K562 (cell line): Measurements from ENCODE around the gene ZNF440. TPM values are rescaled to one million over a fixed set of nuclear protein-coding genes. Genes with fewer than 3 reads are reported as not detected.

ENCODE experiments used
- LCOR ChIP-seq: sonication (generic); formaldehyde crosslinking; IDR thresholded peaks from 2 replicates; pipeline ENCODE4 v1.8.0; 2022; ENCODE audit warnings: mild to moderate bottlenecking, missing genetic modification reagents
- MEIS2 ChIP-seq: fragments of 450-650 bp; IDR thresholded peaks from 2 replicates; pipeline ENCODE4 v1.6.1; 2014; ENCODE audit warnings: mild to moderate bottlenecking; ENCODE audit not compliant: partially characterized antibody
- TEAD2 ChIP-seq: fragments of 450-650 bp; IDR thresholded peaks from 2 replicates; pipeline ENCODE4 v1.6.1; 2016; ENCODE audit warnings: missing genetic modification characterization, control low read depth, missing compliant biosample characterization
- ZKSCAN8 ChIP-seq: fragments of 200-800 bp; sonication (Bioruptor generic); IDR thresholded peaks from 2 replicates; pipeline ENCODE4 v1.6.1; 2016; ENCODE audit warnings: missing genetic modification characterization, missing compliant biosample characterization
- ZNF583 ChIP-seq: fragments of 250-450 bp; sonication (Bioruptor Pico); IDR thresholded peaks from 2 replicates; pipeline ENCODE4 v1.4.0; 2020
- ZNF696 ChIP-seq: fragments of 250-450 bp; sonication (Bioruptor Pico); conservative IDR thresholded peaks from 2 replicates; pipeline ENCODE4 v1.4.0; 2020; ENCODE audit warnings: mild to moderate bottlenecking, moderate library complexity
- ZZZ3 ChIP-seq: fragments of 450-650 bp; IDR thresholded peaks from 2 replicates; pipeline ENCODE4 v1.6.1; 2016; ENCODE audit warnings: antibody characterized with exemption, mild to moderate bottlenecking, moderate library complexity
- polyA plus RNA-seq, 8 experiments: library from polyadenylated mRNA; depleted of rRNA in 4 of 8; stranded (reverse) in 5 of 8; unstranded in 3 of 8; fragments of >200 nt; fragmentation: Nextera tagmentation in 2 of 8; fragmentation: Illumina TruSeq in 1 of 8; extraction: Ambion mirVana in 2 of 8; extraction: Trizol in 1 of 8; gene quantifications; 2 replicates each; pipeline versions ENCODE4 v1.2.1 to v1.2.3, GENCODE V29; 2011 to 2014; ENCODE audit warnings: inconsistent platforms in 1 of 8, missing spikeins in 1 of 8
- total RNA-seq, 7 experiments: library from RNA; depleted of rRNA in 6 of 7; stranded (reverse); fragments of >200 nt in 6 of 7; fragmentation: Illumina TruSeq in 2 of 7; extraction: Trizol in 2 of 7; gene quantifications; 2 replicates each; pipeline versions ENCODE4 v1.2.1 to v1.2.3, GENCODE V29; 2011 to 2021; ENCODE audit warnings: low replicate concordance in 1 of 7
- TF ChIP-seq, protein P1 (sequence below): sonication (generic); formaldehyde crosslinking; IDR thresholded peaks from 2 replicates; pipeline ENCODE4 v1.8.0; 2022; ENCODE audit warnings: mild to moderate bottlenecking, missing genetic modification reagents, borderline replicate concordance
- TF ChIP-seq, protein P2 (sequence below), 2 experiments: fragments of 450-650 bp; IDR thresholded peaks; 2 replicates each; pipeline ENCODE4 v1.6.1; 2016; ENCODE audit warnings: mild to moderate bottlenecking in 2 of 2, borderline replicate concordance in 1 of 2, low read depth in 1 of 2, moderate library complexity in 1 of 2
- TF ChIP-seq, protein P3 (sequence below), 2 experiments: IDR thresholded peaks in 1 of 2; conservative IDR thresholded peaks in 1 of 2; 2 replicates each; pipeline ENCODE4 v1.6.1; 2016; ENCODE audit warnings: low read depth in 2 of 2, mild to moderate bottlenecking in 1 of 2, missing compliant biosample characterization in 1 of 2, missing genetic modification characterization in 1 of 2, moderate library complexity in 1 of 2

Gene ZNF440
- total and polyA plus RNA-seq, 9 of the 15 experiments (the other 6 are each of a cell fraction or from before 2014, with no cell fraction given) = 5.9 to 32.6 (median 13.4) TPM

DNA sequence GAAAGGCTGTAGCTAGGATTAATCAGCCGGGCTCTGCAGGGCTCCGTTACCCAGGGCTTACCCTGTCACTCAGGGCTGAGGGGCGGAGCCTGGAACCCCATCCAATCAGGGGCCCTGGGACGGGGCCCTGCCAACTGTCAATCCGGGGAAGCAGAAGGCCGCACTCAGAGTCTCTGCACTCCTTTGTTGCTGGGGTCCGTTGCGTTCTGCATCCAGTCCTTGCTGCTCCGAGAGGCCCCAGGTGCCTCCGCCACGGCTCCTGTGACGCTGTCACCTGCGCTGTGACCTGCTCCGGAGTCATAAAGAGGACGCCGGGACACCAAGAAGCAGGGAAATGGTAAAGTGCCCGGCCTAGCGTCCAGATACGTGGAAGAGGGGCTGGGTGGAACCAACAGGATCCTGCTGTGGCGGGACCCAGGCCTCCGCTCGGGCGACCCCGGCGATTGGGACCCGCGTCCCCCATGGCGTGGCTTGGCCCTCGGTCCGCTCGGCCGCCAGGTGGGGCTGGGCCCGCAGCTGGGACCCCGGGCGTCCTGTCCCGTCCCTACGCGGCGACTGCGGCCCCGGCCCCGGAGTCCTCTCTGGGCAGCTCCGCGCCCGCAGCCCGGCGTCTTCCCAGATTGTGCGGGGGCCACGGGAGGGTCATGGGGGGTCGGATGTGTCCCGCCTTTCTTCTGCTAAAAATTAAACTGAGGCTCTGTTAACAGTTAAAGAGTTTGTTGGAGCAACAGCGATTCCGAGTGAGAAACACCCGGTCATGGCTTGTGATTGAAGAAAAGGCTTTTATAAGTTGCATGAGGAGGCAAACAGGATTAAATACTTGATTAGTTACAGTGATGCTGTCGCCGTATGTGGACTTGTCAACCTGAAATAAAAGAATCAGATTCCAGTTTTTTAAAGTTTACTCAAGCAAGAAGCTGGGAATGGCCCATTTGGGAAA lies 15.4 kb upstream of the ZNF440 start, which contains the start of gene ZNF491 (continued):
- no peak for TF ChIP-seq ZNF696
- TF ChIP-seq, protein P1, sequence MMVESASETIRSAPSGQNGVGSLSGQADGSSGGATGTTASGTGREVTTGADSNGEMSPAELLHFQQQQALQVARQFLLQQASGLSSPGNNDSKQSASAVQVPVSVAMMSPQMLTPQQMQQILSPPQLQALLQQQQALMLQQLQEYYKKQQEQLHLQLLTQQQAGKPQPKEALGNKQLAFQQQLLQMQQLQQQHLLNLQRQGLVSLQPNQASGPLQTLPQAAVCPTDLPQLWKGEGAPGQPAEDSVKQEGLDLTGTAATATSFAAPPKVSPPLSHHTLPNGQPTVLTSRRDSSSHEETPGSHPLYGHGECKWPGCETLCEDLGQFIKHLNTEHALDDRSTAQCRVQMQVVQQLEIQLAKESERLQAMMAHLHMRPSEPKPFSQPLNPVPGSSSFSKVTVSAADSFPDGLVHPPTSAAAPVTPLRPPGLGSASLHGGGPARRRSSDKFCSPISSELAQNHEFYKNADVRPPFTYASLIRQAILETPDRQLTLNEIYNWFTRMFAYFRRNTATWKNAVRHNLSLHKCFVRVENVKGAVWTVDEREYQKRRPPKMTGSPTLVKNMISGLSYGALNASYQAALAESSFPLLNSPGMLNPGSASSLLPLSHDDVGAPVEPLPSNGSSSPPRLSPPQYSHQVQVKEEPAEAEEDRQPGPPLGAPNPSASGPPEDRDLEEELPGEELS = no peak
- TF ChIP-seq, protein P2, sequence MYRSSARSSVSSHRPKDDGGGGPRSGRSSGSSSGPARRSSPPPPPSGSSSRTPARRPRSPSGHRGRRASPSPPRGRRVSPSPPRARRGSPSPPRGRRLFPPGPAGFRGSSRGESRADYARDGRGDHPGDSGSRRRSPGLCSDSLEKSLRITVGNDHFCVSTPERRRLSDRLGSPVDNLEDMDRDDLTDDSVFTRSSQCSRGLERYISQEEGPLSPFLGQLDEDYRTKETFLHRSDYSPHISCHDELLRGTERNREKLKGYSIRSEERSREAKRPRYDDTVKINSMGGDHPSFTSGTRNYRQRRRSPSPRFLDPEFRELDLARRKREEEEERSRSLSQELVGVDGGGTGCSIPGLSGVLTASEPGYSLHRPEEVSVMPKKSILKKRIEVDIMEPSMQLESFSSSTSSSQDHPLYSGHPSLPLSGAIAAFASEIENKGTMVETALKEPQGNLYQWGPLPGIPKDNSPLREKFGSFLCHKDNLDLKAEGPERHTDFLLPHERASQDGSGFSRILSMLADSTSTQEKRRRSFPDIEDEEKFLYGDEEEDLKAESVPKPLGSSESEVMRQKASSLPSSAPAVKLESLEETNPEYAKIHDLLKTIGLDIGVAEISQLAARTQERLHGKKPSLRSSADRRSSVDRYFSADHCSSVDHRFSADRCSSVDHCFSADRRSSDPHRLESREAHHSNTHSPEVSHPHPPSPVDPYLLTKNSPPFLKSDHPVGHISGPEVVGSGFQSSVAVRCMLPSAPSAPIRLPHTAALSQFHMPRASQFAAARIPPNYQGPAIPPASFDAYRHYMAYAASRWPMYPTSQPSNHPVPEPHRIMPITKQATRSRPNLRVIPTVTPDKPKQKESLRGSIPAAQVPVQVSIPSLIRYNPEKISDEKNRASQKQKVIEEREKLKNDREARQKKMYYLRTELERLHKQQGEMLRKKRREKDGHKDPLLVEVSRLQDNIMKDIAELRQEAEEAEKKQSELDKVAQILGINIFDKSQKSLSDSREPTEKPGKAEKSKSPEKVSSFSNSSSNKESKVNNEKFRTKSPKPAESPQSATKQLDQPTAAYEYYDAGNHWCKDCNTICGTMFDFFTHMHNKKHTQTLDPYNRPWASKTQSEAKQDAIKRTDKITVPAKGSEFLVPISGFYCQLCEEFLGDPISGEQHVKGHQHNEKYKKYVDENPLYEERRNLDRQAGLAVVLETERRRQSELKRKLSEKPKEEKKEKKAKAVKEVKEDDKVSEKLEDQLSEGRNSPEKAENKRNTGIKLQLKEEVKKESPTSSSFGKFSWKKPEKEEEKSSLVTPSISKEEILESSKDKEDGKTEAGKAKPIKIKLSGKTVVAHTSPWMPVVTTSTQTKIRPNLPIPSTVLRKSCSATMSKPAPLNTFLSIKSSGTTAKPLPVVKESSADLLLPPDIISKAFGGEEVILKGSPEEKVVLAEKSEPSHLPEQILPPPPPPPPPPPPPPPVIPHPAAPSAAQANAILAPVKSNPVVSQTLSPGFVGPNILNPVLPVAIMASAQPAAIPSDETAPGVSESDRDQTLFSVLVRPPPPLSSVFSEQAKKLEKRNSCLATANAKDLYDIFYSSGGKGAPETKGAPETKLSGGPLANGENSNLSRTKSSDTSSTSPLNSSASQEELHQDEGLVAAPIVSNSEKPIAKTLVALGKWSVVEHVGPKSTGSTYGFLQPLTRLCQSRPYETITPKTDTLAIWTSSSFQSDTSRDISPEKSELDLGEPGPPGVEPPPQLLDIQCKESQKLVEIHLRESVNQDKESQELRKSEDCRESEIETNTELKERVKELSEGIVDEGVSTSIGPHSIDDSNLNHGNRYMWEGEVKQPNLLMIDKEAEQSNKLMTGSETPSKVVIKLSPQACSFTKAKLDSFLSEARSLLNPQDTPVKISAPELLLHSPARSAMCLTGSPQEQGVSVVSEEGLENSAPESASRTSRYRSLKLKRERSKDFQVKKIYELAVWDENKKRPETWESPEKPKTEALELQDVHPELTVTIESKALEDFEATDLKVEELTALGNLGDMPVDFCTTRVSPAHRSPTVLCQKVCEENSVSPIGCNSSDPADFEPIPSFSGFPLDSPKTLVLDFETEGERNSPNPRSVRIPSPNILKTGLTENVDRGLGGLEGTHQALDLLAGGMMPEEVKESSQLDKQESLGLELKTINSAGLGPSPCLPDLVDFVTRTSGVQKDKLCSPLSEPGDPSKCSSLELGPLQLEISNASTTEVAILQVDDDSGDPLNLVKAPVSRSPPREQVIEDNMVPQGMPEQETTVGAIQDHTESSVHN (IDR thresholded peaks at IDR 0.05; ENCODE audit: borderline replicate concordance in 1 of 2, low read depth in 1 of 2) = no peak
- TF ChIP-seq MEIS2 = peak; percentile 54
- no peak for TF ChIP-seq ZKSCAN8
- TF ChIP-seq TEAD2 (tag) = no peak
- TF ChIP-seq ZZZ3 = no peak
- no peak for TF ChIP-seq LCOR (CRISPR knock-in tag)
- TF ChIP-seq ZNF583 = no peak
- TF ChIP-seq, protein P3, sequence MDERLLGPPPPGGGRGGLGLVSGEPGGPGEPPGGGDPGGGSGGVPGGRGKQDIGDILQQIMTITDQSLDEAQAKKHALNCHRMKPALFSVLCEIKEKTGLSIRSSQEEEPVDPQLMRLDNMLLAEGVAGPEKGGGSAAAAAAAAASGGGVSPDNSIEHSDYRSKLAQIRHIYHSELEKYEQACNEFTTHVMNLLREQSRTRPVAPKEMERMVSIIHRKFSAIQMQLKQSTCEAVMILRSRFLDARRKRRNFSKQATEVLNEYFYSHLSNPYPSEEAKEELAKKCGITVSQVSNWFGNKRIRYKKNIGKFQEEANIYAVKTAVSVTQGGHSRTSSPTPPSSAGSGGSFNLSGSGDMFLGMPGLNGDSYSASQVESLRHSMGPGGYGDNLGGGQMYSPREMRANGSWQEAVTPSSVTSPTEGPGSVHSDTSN (CRISPR knock-in tag; IDR thresholded peaks at IDR 0.05; ENCODE audit: low read depth) = peak; percentile 68
- TF ChIP-seq, protein P3 (tag; conservative IDR thresholded peaks at IDR 0.05; ENCODE audit: low read depth) = peak; percentile 52
